Keratinocyte (primary cell): Measurements from ENCODE around the gene STARD3. TPM values are rescaled to one million over a fixed set of nuclear protein-coding genes. Genes with fewer than 3 reads are reported as not detected.

ENCODE experiments used
- DNase-seq: peaks from one replicate; pipeline ENCODE4 v3.0.0-alpha.2; 2011; ENCODE audit warnings: low read depth, missing footprints, low spot score
- FAIRE-seq: peaks from 2 replicates; lab custom pipeline; 2011; peaks lifted over from hg19 to GRCh38; lab: Jason Lieb, UNC
- H2AFZ ChIP-seq: 2 replicates; pipeline ENCODE4 v1.6.0; 2012; ENCODE audit warnings: low read length, control low read depth, inconsistent platforms; ENCODE audit not compliant: control insufficient read depth
- H3K27ac ChIP-seq: 2 replicates; pipeline ENCODE4 v1.5.1; 2011; ENCODE audit warnings: low read length; ENCODE audit not compliant: control insufficient read depth, insufficient read depth
- H3K27me3 ChIP-seq: 3 replicates; pipeline ENCODE4 v1.6.0; 2011; ENCODE audit warnings: low read length; ENCODE audit not compliant: control insufficient read depth, insufficient read depth; ENCODE audit errors: extremely low read depth
- H3K36me3 ChIP-seq, 2 experiments: 2 replicates in 1 of 2; 3 replicates in 1 of 2; pipeline ENCODE4 v1.5.1; 2011; ENCODE audit warnings: low read length in 2 of 2, mild to moderate bottlenecking in 1 of 2; ENCODE audit not compliant: control insufficient read depth in 2 of 2, insufficient read depth in 2 of 2; ENCODE audit errors: extremely low read depth in 1 of 2
- H3K4me1 ChIP-seq: 3 replicates; pipeline ENCODE4 v1.5.1; 2011; ENCODE audit warnings: low read length; ENCODE audit not compliant: control insufficient read depth, insufficient read depth; ENCODE audit errors: extremely low read depth
- H3K4me2 ChIP-seq: 3 replicates; pipeline ENCODE4 v1.6.0; 2011; ENCODE audit warnings: low read depth, low read length; ENCODE audit not compliant: control insufficient read depth, insufficient read depth; ENCODE audit errors: extremely low read depth
- H3K4me3 ChIP-seq, 3 experiments: fragments of 200-600 bp in 1 of 3; sonication (generic) in 1 of 3; 2 replicates in 2 of 3; 3 replicates in 1 of 3; pipeline ENCODE4 v1.5.1; 2011 to 2016; ENCODE audit warnings: low read length in 3 of 3, mild to moderate bottlenecking in 3 of 3, control low read depth in 2 of 3, inconsistent platforms in 1 of 3, low read depth in 1 of 3, mixed read lengths in 1 of 3, mixed run types in 1 of 3, moderate library complexity in 1 of 3; ENCODE audit not compliant: control insufficient read depth in 2 of 3, insufficient read depth in 2 of 3; ENCODE audit errors: extremely low read depth in 1 of 3
- H3K79me2 ChIP-seq: 2 replicates; pipeline ENCODE4 v1.6.0; 2012; ENCODE audit warnings: low read length; ENCODE audit not compliant: control insufficient read depth, insufficient read depth
- H3K9ac ChIP-seq: 3 replicates; pipeline ENCODE4 v1.6.0; 2011; ENCODE audit warnings: low read length; ENCODE audit not compliant: control insufficient read depth, insufficient read depth; ENCODE audit errors: extremely low read depth
- H3K9me1 ChIP-seq: 3 replicates; pipeline ENCODE4 v1.6.0; 2011; ENCODE audit warnings: low read length; ENCODE audit not compliant: control insufficient read depth, insufficient read depth; ENCODE audit errors: extremely low read depth
- H3K9me3 ChIP-seq: 2 replicates; pipeline ENCODE4 v1.5.1; 2012; ENCODE audit warnings: low read depth, low read length; ENCODE audit not compliant: control insufficient read depth
- H4K20me1 ChIP-seq: 3 replicates; pipeline ENCODE4 v1.6.0; 2011; ENCODE audit warnings: low read length; ENCODE audit not compliant: control insufficient read depth, insufficient read depth; ENCODE audit errors: extremely low read depth
- EZH2 ChIP-seq: IDR thresholded peaks from one replicate; pipeline ENCODE4 v1.6.1; 2012; ENCODE audit warnings: inconsistent platforms, mild to moderate bottlenecking, low read length, moderate library complexity
- dilution Hi-C: fragments of 300-500 bp; cut with MboI; formaldehyde crosslinking; loops from one replicate; pipeline ENCODE4 v1.7.0; 2020; ENCODE audit warnings: low sequenced_read_pairs; ENCODE audit not compliant: extremely low pct_ligation_motif_present
- polyA plus RNA-seq, 5 experiments: library from polyadenylated mRNA; depleted of rRNA in 3 of 5; stranded (reverse) in 3 of 5; stranded (forward) in 1 of 5; unstranded in 1 of 5; fragments of >200 nt; gene quantifications; 1 replicate in 1 of 5; 2 replicates in 3 of 5; 3 replicates in 1 of 5; pipeline versions ENCODE4 v1.2.1 to v1.2.3, GENCODE V29; 2011 to 2012; ENCODE audit warnings: missing spikeins in 2 of 5, low read depth in 1 of 5, low replicate concordance in 1 of 5
- TF ChIP-seq, protein P1 (sequence below), 3 experiments: IDR thresholded peaks in 1 of 3; conservative IDR thresholded peaks in 1 of 3; optimal IDR thresholded peaks in 1 of 3; 2 replicates in 2 of 3; 3 replicates in 1 of 3; pipeline versions ENCODE3 to v1.5.1; 2011; ENCODE audit warnings: low read length in 3 of 3, mild to moderate bottlenecking in 3 of 3, moderate library complexity in 2 of 3, control low read depth in 1 of 3, inconsistent platforms in 1 of 3; ENCODE audit not compliant: insufficient read depth in 2 of 3; ENCODE audit errors: extremely low read depth in 1 of 3

Gene STARD3
- polyA plus RNA-seq, 1 donor (not counting 4 experiments of a cell fraction or from before 2014, with no cell fraction given): 29.0 TPM

DNA sequence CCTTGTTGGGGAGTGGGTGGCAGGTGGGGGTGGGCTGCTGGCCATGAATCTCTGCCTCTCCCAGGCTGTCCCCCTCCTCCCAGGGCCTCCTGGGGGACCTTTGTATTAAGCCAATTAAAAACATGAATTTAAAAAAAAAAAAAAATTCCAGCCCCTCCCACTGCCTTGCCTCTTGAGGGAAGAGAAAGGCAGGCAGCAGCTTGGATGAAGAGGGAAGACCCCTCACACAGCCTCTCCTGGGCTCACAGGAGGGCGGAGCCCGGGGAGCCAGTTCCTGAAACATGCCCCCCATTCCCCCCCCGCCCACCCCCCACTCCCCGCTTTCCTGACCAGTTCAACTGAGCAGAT lies 26.4 kb downstream of the STARD3 start:
- Histone ChIP-seq H3K4me2 (no peak overlapping the region), H3K27me3 (peaks cover 23% of the 10 kb centered on the region), H3K36me3 (peaks cover 0 to 13% of the 10 kb centered on the region in 2 experiments), H3K9me1 (no peaks in the 10 kb centered on the region), H2AFZ (no peak overlapping the region), H3K9ac (no peak overlapping the region), H3K9me3 (no peaks in the 10 kb centered on the region), H3K4me1 (peaks cover 5% of the 10 kb centered on the region), H4K20me1 (no peaks in the 10 kb centered on the region), H3K27ac (no peak overlapping the region), H3K4me3 (no peak overlapping the region), H3K79me2 (no peaks in the 10 kb centered on the region)
- TF ChIP-seq, protein P1, sequence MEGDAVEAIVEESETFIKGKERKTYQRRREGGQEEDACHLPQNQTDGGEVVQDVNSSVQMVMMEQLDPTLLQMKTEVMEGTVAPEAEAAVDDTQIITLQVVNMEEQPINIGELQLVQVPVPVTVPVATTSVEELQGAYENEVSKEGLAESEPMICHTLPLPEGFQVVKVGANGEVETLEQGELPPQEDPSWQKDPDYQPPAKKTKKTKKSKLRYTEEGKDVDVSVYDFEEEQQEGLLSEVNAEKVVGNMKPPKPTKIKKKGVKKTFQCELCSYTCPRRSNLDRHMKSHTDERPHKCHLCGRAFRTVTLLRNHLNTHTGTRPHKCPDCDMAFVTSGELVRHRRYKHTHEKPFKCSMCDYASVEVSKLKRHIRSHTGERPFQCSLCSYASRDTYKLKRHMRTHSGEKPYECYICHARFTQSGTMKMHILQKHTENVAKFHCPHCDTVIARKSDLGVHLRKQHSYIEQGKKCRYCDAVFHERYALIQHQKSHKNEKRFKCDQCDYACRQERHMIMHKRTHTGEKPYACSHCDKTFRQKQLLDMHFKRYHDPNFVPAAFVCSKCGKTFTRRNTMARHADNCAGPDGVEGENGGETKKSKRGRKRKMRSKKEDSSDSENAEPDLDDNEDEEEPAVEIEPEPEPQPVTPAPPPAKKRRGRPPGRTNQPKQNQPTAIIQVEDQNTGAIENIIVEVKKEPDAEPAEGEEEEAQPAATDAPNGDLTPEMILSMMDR (optimal IDR thresholded peaks at IDR 0.05 in 1 of 3, IDR thresholded peaks at IDR 0.05 in 1 of 3, conservative IDR thresholded peaks at IDR 0.05 in 1 of 3; ENCODE audit: extremely low read depth in 1 of 3, insufficient read depth in 2 of 3, low read length in 3 of 3): no peak
- FAIRE-seq: no peak
- dilution Hi-C loops: no loop called here
- no peak for DNase-seq

DNA sequence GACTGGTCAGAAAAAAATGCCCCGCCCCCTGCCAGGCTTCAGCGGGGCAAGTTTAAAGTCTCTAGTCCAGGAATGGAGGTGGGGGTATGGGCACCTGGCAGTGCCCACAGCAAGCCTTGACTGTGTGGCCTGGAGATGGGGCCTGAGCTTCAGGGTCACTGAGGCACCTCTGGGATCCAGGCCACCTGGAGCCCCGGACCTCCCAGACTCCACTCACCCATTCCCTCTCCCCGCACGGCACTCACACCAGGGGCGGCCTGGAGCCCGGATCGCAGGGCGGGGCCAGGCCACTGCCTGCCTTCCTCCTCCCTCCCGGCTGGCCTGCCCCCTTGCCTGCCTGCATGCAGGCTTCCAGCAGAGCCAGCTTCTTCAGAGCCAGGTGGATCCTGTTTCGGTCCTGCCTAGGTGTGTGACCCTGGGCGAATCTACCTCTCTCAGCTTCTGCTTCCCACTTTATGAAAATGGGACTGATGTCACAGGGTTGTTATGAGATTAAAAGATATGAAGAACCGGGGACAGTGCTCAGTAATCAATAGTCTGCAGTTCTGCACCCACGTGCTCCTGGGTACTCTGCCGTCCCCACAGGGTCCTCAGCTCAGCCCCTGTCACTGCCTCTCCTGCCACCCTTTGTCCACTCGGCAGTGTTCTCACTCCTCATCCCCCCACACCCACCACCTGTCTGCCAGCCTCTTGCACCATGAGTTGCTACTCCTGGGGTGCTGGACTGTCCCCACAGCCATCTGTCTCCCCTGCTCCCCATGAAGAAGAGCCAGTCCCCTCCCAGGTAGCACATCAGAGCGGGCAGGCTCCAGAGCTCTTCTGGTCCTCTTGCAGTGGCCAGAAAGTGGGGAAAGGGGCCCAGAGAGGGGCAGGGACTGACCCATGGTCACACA lies 27.0 kb downstream of the STARD3 start:
- Histone ChIP-seq H3K4me2 (no peak overlapping the region), H3K36me3 (peaks cover 0 to 8% of the 10 kb centered on the region in 2 experiments), H2AFZ (no peak overlapping the region), H3K27ac (no peak overlapping the region), H3K9me1 (no peaks in the 10 kb centered on the region), H4K20me1 (no peaks in the 10 kb centered on the region), H3K4me1 (peaks cover 8% of the 10 kb centered on the region), H3K9me3 (no peaks in the 10 kb centered on the region), H3K27me3 (peaks cover 28% of the 10 kb centered on the region), H3K79me2 (no peaks in the 10 kb centered on the region), H3K4me3 (no peak overlapping the region), H3K9ac (no peak overlapping the region)
- DNase-seq (no peak), FAIRE-seq (no peak)
- dilution Hi-C loops: no loop called here
- TF ChIP-seq EZH2: no peak
